Neural progenitor cell (in vitro differentiated cells): Measurements from ENCODE around the gene TRIM2. TPM values are rescaled to one million over a fixed set of nuclear protein-coding genes. Genes with fewer than 3 reads are reported as not detected.

ENCODE experiments used
- DNase-seq: peaks from one replicate; pipeline ENCODE4 v3.0.0-alpha.2; 2016; ENCODE audit warnings: low spot score
- H2AFZ ChIP-seq: fragments of 200-600 bp; sonication (generic); replicated peaks from 2 replicates; pipeline ENCODE4 v1.6.1; 2016; ENCODE audit warnings: antibody characterized with exemption
- H3F3A ChIP-seq: fragments of 200-600 bp; sonication (generic); 2 replicates; pipeline ENCODE4 v1.6.1; 2016; ENCODE audit warnings: antibody characterized with exemption, low read depth
- H3K27ac ChIP-seq: fragments of 200-600 bp; sonication (generic); 2 replicates; pipeline ENCODE4 v1.5.1; 2016; ENCODE audit warnings: mild to moderate bottlenecking
- H3K27me3 ChIP-seq: fragments of 200-600 bp; sonication (generic); 2 replicates; pipeline ENCODE4 v1.6.1; 2016; ENCODE audit warnings: mild to moderate bottlenecking, moderate library complexity
- H3K36me3 ChIP-seq: fragments of 200-600 bp; sonication (generic); 2 replicates; pipeline ENCODE4 v1.5.1; 2016
- H3K4me1 ChIP-seq: fragments of 200-600 bp; sonication (generic); 2 replicates; pipeline ENCODE4 v1.6.1; 2016; ENCODE audit warnings: mixed run types
- H3K4me2 ChIP-seq: fragments of 200-600 bp; sonication (generic); 2 replicates; pipeline ENCODE4 v1.6.1; 2016
- H3K4me3 ChIP-seq: fragments of 200-600 bp; sonication (generic); 2 replicates; pipeline ENCODE4 v1.5.1; 2016
- H3K79me2 ChIP-seq: fragments of 200-600 bp; sonication (generic); 2 replicates; pipeline ENCODE4 v1.6.1; 2016; ENCODE audit warnings: low read depth
- H3K9ac ChIP-seq: fragments of 200-600 bp; sonication (generic); 2 replicates; pipeline ENCODE4 v1.6.1; 2016
- H3K9me3 ChIP-seq: fragments of 200-600 bp; sonication (generic); 2 replicates; pipeline ENCODE4 v1.5.1; 2016; ENCODE audit warnings: low read depth
- H4K20me1 ChIP-seq: fragments of 200-600 bp; sonication (generic); 2 replicates; pipeline ENCODE4 v1.6.1; 2016; ENCODE audit warnings: low read depth
- H3K27ac Mint-ChIP-seq: 3 replicates; pipeline ENCODE4 v1.8.0; 2021; ENCODE audit warnings: mixed read lengths
- H3K27me3 Mint-ChIP-seq: 2 replicates; pipeline ENCODE4 v1.8.0; 2022; ENCODE audit warnings: low read depth, mild to moderate bottlenecking, inconsistent platforms, moderate library complexity, mixed read lengths; ENCODE audit not compliant: insufficient read depth
- H3K36me3 Mint-ChIP-seq: 3 replicates; pipeline ENCODE4 v1.8.0; 2021; ENCODE audit warnings: mixed read lengths
- H3K4me1 Mint-ChIP-seq: 3 replicates; pipeline ENCODE4 v1.8.0; 2021; ENCODE audit warnings: mixed read lengths
- H3K4me3 Mint-ChIP-seq: 3 replicates; pipeline ENCODE4 v1.8.0; 2021; ENCODE audit warnings: mild to moderate bottlenecking, moderate library complexity, mixed read lengths
- H3K9me3 Mint-ChIP-seq: 3 replicates; pipeline ENCODE4 v1.8.0; 2020; ENCODE audit warnings: mixed read lengths
- EZH2 ChIP-seq: fragments of 200-600 bp; sonication (generic); IDR thresholded peaks from 2 replicates; pipeline ENCODE4 v1.6.1; 2017; ENCODE audit warnings: antibody characterized with exemption, mild to moderate bottlenecking, moderate library complexity
- EZH2phosphoT487 ChIP-seq: fragments of 200-600 bp; sonication (generic); IDR thresholded peaks from 2 replicates; pipeline ENCODE4 v1.6.1; 2017; ENCODE audit warnings: antibody characterized with exemption
- total RNA-seq: library from RNA; depleted of rRNA; stranded (reverse); fragments of >200 nt; gene quantifications from 2 replicates; pipeline ENCODE4 v1.2.3, GENCODE V29; 2015; ENCODE audit warnings: low replicate concordance
- TF ChIP-seq, protein P1 (sequence below): fragments of 200-600 bp; sonication (generic); IDR thresholded peaks from 2 replicates; pipeline ENCODE4 v1.5.1; 2017; ENCODE audit warnings: antibody characterized with exemption, mild to moderate bottlenecking

Gene TRIM2
- total RNA-seq, 1 donor from 2014 or later, result 87.6 TPM

DNA sequence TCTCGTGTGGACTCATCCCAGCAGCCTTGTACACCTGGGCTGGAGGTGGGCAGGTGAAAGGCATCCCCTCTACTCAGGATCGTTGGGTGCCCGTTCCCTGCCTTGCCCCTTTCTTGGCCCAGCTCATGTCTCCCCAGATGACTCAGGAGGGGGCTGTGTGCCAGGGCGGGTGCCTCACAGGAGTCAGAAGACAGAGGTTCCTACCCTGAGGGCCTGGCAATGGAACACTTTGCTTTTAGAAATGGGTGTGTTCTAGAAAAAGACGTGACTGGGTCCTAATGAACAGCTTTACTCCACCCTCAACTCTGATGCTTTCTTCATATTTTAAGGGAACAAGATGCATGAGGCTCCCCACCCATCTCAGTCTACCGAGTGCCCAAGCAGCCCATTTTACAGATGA, 22.5 kb upstream of the TRIM2 start:
- H3K9me3 Mint-ChIP-seq, result no peaks in the 10 kb centered on the region

DNA sequence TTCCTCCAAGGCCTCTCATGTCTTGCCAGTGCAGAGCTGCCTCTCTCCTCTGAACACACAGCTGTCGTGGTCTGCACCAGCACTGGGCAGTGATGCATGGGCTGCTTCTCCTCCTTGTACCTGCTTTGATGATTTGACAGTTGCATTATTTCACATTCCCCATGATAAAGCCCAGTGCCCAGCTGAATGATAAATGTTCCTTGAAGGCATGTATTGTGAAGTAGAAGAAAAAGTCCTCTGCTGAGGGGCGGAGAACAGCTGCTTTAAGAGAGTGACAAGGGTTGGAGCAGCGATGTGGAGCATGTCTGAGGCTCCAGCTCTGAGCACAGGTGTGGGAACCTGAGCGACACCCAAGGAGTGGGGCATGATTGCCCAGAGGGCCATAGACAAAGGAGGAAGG, 21.1 kb upstream of the TRIM2 start:
- TF ChIP-seq, protein P1, sequence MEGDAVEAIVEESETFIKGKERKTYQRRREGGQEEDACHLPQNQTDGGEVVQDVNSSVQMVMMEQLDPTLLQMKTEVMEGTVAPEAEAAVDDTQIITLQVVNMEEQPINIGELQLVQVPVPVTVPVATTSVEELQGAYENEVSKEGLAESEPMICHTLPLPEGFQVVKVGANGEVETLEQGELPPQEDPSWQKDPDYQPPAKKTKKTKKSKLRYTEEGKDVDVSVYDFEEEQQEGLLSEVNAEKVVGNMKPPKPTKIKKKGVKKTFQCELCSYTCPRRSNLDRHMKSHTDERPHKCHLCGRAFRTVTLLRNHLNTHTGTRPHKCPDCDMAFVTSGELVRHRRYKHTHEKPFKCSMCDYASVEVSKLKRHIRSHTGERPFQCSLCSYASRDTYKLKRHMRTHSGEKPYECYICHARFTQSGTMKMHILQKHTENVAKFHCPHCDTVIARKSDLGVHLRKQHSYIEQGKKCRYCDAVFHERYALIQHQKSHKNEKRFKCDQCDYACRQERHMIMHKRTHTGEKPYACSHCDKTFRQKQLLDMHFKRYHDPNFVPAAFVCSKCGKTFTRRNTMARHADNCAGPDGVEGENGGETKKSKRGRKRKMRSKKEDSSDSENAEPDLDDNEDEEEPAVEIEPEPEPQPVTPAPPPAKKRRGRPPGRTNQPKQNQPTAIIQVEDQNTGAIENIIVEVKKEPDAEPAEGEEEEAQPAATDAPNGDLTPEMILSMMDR, result no peak
- TF ChIP-seq EZH2phosphoT487, result no peak
- no peak for TF ChIP-seq EZH2
- H3K4me3 Mint-ChIP-seq, result no peak overlapping the region

More for the DNA sequence above, 22.5 kb upstream of the TRIM2 start:
- no peaks in the 10 kb centered on the region for H3K79me2 ChIP-seq
- no peak overlapping the region for H3K4me3 Mint-ChIP-seq
- H3K4me1 Mint-ChIP-seq, result peaks cover 38% of the 10 kb centered on the region
- H3K9ac ChIP-seq, result no peak overlapping the region
- H3K36me3 Mint-ChIP-seq, result no peaks in the 10 kb centered on the region
- no peak for DNase-seq
- H3K36me3 ChIP-seq, result no peaks in the 10 kb centered on the region
- peaks cover 15% of the 10 kb centered on the region for H3F3A ChIP-seq
- no peak overlapping the region for H3K27ac Mint-ChIP-seq
- peaks cover 20% of the 10 kb centered on the region for H3K4me1 ChIP-seq
- H3K27me3 ChIP-seq, result no peaks in the 10 kb centered on the region
- H3K27ac ChIP-seq, result no peak overlapping the region
- no peaks in the 10 kb centered on the region for H4K20me1 ChIP-seq
- no peaks in the 10 kb centered on the region for H3K9me3 ChIP-seq
- no peak overlapping the region for H3K4me3 ChIP-seq
- H3K4me2 ChIP-seq, result no peak overlapping the region
- TF ChIP-seq, protein P1, result no peak
- TF ChIP-seq EZH2 (no peak), EZH2phosphoT487 (no peak)
- peaks cover 3% of the 10 kb centered on the region for H3K27me3 Mint-ChIP-seq
- H2AFZ ChIP-seq, result no peak overlapping the region

DNA sequence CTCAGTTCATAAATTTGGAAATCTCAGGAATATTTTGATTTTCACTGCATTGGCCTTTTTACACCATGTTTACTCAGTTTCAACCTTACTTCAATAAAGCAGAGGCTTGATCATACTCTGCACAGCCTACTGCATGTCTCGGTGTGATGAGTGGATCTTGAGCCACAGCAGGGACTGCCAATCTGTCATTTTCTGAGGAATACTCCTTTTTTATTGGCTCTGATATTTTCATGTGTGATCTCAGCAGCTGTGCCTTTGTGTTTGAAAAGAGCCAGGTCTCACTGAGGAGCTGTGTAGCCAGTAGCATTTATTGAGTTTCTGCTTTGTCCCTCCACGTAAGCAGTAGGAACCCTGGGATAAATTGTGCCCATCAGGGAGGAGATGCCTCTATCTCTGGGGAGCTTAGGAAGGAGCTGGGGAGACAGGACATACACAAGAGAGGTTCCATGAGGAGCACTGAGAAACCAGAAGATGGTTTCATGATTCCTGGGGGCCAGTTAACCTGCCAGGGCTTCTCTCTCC, 18.9 kb upstream of the TRIM2 start:
- Histone ChIP-seq H3K9me3 (no peaks in the 10 kb centered on the region), H3K36me3 (no peaks in the 10 kb centered on the region), H3K4me2 (no peak overlapping the region), H4K20me1 (no peaks in the 10 kb centered on the region), H3F3A (no peaks in the 10 kb centered on the region), H3K27me3 (no peaks in the 10 kb centered on the region), H3K9ac (no peak overlapping the region), H3K79me2 (no peaks in the 10 kb centered on the region), H3K4me3 (no peak overlapping the region), H2AFZ (peak overlapping the region; percentile 26), H3K4me1 (peaks cover 10% of the 10 kb centered on the region), H3K27ac (no peak overlapping the region)
- H3K36me3 Mint-ChIP-seq, result no peaks in the 10 kb centered on the region
- no peaks in the 10 kb centered on the region for H3K9me3 Mint-ChIP-seq
- H3K4me3 Mint-ChIP-seq, result no peak overlapping the region
- H3K4me1 Mint-ChIP-seq, result peaks cover 31% of the 10 kb centered on the region
- TF ChIP-seq EZH2 (no peak), EZH2phosphoT487 (no peak)
- TF ChIP-seq, protein P1, result no peak
- peak overlapping the region; percentile 19 for H3K27ac Mint-ChIP-seq
- DNase-seq, result no peak
- H3K27me3 Mint-ChIP-seq, result peaks cover 2% of the 10 kb centered on the region

More for the DNA sequence above, 21.1 kb upstream of the TRIM2 start:
- Histone ChIP-seq H3K9ac (no peak overlapping the region), H3K4me1 (peaks cover 17% of the 10 kb centered on the region), H3F3A (peaks cover 7% of the 10 kb centered on the region), H3K9me3 (no peaks in the 10 kb centered on the region), H3K4me2 (no peak overlapping the region), H3K27ac (no peak overlapping the region), H2AFZ (no peak overlapping the region), H3K4me3 (no peak overlapping the region), H3K36me3 (no peaks in the 10 kb centered on the region), H3K79me2 (no peaks in the 10 kb centered on the region), H4K20me1 (no peaks in the 10 kb centered on the region), H3K27me3 (no peaks in the 10 kb centered on the region)
- H3K4me1 Mint-ChIP-seq, result peaks cover 29% of the 10 kb centered on the region
- H3K27me3 Mint-ChIP-seq, result peaks cover 2% of the 10 kb centered on the region
- no peak overlapping the region for H3K27ac Mint-ChIP-seq
- H3K9me3 Mint-ChIP-seq, result no peaks in the 10 kb centered on the region
- H3K36me3 Mint-ChIP-seq, result no peaks in the 10 kb centered on the region
- no peak for DNase-seq
